ENCODE data around the gene TRIB2.

TRIB2 gene

DNA sequence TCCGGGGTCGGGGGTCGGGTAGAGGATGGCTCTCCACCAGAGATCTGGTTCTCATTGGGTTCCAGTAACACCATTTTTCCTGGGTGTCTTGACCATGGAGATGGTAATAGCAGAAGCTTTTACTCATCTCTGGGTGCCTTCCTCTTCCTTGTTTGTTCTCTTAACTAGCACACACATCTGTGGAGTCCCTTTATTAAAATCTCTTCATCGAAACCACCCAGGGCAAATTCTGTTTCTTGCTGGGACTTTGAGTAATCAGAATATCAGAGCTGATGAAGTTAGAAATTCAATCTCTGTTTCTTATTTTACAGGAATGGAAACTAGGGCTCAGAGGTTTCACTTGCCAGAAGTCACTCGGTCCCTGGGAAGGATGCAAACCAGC lies 15.0 kb upstream of the TRIB2 start:
- no peak for DNase-seq

DNA sequence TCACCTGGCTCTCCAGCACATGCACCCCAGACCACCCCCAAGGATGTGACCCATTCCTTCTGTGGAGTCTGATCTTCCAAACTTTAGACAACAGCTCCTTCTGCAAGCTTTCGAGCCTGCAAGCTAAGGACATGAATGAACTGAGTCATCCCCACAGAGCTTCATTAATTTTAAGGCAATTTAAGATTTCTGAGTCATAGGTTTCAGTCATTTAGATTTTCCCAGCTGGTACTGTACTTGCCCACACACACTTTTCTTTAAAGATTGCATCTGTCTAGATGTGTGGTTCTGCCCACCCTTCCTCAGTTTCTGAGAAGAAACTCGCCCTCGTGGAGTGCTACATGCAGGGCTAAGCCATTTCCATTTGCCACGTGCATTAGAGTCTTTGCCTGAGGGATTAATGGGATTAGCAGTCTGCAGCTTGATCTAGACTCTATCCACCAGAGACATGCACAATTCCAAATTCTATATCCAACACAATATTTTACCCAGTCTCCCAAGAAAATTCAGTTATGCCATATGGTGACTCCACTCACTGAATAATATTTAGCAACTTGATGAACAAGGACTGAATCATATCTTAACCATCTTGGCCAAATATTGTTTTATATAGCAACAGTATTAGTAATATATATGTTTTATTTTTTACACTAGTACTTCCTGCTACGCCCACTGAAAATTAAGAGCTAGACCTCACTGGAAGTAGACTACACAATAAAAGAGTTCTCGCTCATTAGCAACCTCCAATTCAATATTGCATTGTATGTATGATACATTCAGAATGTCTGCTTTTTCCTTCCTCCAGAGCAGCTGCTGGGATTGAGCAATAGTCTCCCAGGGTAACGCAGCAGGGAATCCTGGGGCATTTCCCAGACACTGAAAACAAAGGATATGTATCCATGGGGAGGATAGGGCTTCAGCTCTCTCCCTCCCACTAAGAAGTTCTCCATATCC lies 14.3 kb upstream of the TRIB2 start:
- DNase-seq, result no peak

DNA sequence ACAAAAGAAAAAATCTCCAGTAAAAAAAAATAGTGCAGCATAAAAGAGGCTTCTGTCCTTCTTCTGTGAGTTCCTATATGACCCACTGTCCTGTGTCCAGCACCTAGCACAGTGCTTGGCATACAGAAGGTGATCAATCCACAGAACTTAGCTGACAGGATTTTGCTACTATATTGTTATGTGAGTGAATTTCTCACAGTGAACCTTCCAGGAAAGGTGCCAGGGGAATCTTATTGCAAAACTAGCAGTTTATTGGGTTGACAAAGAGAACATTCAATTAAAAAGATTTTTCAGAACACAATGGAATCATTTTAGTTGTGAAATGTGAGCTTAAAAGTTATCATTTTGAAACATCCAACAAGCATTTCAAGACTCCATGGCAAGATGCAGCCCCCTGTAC lies 12.4 kb upstream of the TRIB2 start:
- no peak for DNase-seq

DNA sequence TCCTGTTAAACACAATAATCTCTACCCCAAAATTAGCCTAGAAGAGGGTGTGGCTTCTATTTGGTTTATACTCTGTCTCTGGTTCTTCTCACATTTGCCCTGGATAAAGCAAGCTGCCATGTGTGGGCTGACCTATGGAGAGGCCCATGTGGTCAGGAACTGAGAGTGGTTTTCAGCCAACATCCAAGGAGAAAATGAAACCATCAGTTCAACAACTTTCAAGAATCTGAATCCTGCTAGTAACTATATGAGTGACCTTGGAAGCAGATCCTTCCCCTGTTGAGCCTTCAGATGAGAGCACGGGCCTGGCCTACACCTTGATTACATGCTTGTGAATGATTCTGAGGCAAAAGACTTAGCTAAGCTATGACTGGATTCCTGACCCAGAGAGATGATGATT lies 11.5 kb upstream of the TRIB2 start:
- no peak for DNase-seq

DNA sequence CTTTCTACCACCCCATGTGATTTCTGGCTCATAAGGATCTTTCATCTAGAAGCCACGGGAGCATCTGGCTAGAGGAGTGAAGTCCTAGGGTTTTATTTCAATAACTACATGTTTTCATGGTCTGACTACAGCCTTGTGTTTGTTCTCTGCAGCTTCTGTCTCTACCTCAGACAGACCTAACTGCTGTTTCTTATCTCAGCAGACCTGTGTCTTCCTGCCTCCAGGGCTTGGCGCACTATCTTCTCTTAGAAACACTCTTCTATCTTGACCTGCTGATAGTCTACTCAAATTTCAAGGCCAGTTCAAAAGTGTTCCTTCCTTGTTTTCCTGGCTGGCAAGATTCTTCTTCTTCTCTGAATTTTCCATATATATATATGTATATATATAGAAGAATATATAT lies 11.0 kb upstream of the TRIB2 start:
- DNase-seq, result no peak

DNA sequence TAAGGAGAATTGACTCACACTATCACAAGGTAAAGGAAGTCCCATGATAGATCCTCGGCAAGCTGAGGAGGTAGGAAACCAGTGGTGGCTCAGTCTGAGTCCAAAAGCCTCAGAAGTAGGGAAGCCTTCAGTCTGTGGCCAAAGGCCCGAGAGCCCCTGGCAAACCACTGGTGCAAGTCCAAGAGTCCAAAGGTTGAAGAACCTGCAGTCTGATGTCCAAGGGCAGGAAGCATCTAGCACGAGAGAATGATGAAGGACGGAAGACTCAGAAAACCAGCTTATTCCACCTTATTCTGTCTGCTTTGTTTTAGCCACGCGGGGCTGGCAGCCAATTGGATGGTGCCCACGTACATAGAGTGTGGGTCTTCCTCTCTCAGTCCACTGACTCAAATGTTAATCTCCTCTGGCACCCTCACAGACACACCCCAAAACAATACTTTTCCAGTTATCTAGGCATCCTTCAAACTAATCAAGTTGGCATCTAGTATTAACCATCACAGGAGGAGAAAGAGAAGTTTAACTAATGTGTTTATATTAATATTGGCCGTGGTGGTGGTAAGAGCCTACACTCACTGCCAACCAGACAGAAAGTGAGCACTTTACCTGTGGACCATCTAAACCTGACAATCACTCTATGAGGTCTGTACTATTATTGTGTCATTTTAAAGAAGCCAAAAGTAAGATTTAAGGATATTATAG lies 8.1 kb upstream of the TRIB2 start:
- DNase-seq, result no peak

DNA sequence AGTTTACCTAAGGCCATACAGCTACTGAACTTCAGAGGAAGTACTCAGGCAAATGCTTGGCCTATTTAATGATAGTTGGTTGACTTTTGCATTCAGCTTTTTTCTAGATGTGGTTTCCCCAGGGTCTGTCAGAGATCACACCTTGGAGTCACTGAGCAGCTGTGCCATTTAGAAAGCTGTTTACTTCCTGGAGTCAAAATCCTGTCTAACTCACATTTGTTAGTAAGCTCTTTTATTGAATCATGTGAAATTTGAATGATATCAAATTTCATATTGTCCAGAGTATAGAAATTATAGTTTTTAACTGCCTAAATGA lies 7.6 kb upstream of the TRIB2 start:
- no peak for DNase-seq

DNA sequence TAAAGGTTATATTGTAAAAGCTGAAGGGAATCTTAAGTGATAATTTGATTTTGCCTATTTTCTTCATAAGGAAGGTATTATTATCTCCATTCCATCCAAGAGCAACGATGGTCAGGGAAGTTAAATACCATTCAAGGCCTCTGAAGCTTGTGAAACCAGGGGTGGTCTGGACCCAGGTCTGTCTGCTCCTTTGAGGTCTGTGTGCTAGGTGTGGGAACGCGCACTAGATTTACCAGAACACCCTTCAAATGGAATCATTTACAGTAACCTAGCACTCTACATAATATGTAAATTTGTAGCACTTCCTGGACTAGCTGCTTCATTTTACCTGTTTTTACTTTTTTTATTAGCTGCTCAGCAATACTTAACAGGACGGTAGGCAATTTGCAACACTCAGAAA lies 6.4 kb upstream of the TRIB2 start:
- DNase-seq, result no peak

DNA sequence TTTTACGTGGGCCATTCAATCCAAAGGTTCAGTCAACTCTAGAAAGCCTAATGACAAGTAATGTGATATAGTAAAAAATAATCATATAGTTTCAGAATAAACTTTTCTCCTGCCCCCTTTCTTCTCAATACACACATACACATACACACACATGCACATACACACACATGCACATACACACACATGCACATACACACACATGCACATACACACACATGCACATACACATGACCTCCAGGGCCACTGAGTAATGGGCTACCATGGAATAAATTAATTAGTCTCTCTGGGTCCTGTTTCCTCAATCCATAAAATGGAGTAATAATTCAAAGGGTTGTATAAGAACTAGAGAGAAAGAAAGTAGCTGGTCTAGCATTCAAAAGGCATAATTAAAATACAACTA lies 5.4 kb upstream of the TRIB2 start:
- DNase-seq, result no peak

DNA sequence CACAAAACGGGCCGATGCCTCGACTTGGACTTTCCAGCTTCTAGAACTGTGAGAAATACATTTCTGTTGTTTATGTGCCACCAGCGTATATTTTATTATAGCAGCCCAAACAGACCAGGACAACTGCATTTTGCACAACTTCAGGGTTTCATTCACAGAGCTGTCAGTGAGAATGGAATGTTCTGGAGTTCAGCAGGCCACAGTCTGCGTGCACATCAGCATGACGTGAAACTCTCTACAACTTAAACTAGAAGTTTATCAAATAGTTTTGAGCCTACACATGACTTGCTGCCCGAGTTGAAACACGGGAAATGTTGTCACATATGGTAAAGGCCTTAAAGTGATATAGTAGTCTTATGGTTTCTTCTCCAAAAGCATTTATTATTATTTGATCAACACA lies 3.9 kb upstream of the TRIB2 start:
- DNase-seq, result no peak

DNA sequence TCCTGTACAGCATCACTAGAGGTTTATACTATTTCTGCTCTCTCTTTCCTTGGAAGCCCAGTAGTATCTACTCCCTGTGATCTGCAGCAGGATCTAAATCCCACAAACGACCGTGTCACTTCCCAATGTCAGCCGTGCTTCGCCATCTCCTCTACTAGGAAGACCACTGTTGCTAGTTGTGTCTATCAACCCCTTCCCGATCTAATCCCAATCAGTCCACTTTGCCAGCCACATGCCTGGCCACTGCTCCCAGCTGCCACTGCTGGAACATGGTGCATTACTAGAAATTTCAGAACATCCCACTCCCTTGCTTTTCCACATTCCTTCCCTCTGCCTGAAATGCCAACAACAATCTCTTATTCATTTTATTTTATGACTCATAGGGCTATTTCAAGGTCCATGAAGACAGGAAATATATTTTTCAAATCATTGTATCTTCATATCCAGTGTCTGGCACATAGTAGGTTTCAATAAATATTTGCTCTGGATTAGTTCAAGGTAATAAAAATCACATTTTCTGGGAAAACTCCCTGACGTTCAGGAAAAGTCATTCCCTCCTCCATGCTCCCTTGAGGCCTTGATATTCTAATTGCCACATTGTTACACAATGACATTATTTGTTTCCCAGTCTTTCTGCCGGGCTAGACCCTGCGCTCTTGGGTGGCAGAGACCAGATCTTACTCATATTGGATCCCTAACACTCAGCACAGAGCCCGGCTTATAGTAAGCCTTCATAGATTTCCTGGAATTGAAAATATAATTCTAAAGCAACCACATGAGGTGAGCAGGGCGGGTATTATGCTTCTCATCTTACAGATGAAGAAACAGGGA lies 2.1 kb upstream of the TRIB2 start:
- DNase-seq, result no peak

DNA sequence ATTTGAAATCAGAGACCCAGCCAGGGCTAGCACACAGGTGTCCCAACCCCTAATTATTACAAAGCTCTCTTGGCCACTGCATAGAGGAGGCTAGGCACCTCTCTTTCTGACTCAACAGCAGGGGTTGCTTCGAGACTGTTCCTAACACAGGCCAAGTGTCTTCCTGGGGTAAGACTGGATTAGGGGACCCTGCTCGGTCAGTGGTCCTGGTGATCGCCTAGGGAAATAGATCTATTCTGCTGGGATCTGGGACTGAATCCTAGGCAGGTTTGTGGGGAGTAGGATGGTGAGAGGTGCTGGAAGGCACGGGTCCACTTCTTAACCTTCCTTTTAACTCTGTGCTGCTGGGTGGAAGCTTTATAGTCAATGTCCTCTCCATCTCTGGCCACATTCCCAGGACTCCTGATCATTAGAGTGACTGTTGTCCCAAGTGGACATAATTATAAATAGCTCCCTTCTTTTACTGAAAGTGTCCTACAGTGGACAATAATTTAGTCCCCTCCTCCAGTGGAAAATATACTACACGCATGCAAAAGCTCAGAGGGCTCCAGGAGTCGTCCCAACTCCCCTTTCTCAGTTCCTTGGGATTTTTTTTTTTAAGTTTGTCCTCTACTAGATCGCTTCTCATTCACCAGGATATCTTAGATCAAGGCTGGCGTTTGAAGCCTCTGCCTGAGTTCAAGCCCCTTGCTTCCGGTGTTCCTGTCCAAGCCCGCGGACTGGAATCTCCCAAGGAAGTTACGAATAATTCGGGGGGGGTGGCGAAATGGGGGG lies 1.3 kb upstream of the TRIB2 start:
- DNase-seq, result no peak

DNA sequence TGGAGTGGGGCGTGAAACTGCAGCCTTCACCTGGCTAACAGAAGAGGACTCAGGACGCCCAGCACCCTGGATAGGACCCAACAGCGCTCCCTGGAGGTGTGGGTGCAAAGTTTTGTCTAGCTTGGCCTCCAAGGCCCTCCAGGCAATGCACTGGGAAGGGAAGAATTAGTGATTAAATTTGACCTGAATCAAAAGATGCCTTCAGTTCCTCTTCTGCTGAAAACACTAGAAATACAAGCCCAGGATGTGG lies 779 bp upstream of the TRIB2 start:
- DNase-seq, result peak; percentile 67

DNA sequence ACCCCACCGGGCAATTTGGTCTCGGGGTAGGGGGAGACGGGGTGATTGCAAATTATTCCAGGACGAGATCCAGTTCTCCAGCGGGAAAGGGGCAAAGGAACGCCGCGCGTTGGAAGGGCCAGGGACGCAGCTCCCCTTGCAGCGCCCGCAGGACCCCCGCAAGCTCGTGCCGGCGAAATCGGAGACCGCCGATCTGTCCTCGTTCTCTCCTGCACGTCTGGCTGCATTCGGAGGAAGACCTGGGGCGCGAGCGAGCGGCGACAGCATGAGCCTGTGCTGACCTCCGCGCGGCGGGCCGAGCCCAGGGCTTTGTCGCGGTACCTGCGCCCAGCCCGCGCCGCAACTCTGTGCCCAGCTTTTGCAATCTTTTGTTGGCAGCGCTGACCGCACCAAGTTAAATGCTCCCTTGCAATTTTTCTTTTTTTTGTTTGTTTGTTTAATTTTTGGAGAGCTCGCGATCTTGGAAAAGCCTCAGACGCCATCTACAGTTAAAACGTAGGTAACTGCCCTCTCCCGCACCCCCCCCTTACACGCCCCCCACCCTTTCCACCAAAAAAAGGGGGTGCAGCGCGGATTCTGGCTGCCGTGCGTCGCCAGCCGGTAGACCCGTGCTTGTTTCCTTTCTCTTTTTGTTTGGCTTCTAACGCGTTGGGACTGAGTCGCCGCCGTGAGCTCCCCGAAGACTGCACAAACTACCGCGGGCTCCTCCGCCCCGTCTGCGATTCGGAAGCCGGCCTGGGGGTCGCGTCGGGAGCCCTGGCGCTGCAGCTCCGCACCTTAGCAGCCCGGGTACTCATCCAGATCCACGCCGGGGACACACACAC lies 667 bp downstream of the TRIB2 start:
- peak; percentile 70 for DNase-seq

DNA sequence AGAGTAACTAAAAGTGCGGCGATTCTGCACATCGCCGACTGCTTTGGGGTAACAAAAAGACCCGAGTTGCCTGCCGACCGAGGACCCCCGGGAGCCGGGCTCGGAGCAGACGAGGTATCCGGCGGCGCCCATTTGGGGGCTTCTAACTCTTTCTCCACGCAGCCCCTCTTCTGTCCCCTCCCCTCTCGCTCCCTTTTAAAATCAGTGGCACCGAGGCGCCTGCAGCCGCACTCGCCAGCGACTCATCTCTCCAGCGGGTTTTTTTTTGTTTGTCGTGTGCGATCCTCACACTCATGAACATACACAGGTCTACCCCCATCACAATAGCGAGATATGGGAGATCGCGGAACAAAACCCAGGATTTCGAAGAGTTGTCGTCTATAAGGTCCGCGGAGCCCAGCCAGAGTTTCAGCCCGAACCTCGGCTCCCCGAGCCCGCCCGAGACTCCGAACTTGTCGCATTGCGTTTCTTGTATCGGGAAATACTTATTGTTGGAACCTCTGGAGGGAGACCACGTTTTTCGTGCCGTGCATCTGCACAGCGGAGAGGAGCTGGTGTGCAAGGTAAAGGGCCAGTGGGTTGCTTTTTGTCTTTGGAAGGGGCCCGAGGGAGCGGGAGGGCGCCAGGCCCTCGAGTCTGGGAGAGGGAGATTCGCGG lies 1.4 kb downstream of the TRIB2 start:
- DNase-seq, result peak; percentile 75

DNA sequence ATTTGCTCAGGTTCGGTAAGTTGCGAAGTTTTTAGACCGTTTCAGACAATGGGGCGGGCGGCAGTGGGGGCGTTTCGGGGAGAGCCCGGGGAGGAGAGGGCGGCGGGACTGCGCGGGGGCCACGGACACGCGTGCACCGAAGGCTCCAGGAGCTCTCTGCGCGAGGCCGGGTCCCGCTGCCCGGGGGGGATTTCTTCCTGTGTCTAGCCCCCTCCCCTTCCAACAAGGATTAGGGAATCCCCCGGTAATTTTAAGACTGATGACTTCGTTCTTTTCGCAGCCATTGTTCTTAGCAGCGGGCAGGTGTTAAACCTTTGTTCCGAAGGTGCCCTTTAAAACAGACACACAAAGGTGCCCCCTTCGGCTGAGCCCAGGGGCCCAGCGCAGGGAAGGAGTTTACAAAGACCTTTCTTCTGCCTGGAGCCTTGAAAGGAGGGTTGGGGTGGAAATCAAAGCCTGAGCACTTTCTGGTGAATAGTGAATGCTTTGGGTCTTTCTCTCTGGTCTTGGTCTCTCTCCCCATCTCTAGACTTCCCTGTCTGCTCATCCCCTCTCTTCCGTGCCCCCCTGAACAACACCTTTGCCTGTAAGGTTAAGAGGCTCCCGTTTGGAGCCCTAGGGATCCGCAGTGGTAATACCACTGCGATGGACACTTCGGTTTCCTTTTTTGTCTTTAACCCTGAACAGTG lies 2.1 kb downstream of the TRIB2 start:
- DNase-seq, result peak; percentile 9

DNA sequence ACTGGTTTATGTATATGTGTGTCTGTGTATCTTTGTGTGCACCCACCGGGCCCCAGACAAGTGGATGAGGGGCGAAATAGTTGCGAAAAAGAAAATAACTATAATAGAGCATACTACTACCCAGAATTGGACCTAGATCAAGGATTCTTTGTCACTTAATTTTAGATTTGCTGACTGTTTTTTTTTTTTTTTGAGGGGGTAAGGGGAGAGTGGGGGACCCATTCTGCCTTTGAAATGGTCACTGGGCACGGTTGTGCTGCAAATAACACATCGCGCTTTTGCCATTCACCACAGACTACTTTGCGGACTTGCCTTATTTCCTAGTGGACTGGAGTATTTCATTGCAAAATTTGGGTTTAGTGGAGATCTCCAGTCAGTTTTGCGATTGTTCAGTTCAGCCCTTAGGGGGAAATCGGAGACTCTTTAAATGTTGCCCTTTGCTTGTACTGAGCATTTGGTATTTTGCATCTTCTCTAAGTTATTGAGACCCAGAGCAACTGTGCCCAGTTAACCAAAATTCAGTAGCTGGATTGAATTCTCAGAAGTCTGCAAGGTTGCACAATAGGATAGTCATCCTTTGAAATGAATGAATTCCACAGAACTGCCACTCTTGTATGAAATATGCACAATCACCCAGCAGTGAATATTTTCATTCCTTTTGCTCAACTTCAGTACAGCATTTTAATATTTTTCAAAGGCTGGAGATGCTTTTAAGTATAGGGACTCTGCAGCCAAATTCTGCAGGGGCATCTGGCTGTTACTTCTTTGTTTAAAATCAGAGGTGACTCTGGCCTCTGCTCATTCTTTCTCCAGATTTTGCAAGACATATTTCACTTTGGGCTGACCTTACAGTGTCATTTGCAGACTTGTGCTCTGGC lies 2.9 kb downstream of the TRIB2 start:
- no peak for DNase-seq

DNA sequence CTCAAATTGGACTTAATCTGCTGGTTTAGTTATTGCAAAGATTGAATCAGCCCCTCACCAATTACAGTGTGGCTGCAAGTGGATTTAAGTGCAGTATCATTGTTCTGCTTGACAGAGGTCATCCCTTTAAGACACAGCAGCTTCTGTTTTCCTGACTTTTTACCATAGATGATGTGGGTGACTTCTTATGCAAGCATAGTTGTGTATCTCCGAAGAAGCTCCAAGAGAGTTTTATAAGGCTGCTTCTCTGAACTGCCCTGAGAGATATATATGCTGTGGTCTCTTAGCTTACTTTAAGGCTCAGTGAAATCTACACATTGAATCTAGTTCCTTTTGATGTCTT lies 3.5 kb downstream of the TRIB2 start:
- peak; percentile 91 for DNase-seq

DNA sequence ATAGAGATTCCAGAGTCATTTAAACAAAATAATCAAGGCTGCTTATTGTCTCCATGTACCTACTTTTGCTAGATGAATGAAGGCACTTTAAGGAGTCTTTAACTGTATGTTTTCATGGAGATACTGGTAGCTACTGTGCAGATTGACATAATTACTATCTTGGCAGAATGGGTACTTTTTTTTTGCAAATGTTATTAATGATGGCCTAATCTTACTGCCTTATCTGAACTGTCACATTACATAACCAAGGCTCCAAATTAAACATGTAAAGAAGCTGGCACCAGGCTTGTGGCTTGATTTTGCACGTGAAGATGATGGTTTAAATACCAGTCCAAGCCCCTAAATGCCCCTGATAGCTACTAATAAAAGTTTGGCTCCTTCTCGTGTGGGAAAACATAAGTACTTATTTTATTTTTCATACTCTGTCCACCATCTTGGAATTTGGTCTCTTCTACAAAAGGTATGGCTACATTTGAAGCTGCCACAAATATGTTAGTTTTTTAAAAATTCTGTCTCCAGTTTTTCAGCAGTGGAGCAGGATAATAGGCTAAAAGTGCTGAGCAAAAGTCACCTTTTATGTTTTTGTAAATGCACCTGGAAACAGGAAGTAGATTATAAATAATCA lies 4.1 kb downstream of the TRIB2 start:
- no peak for DNase-seq
